Measurements from ENCODE around the gene NKAIN2.
"Not testable (repeated sequence)": the region's sequence is repeated elsewhere in the genome, so short reads cannot be mapped to it uniquely, and the experiment has no call there.

Gene NKAIN2

DNA sequence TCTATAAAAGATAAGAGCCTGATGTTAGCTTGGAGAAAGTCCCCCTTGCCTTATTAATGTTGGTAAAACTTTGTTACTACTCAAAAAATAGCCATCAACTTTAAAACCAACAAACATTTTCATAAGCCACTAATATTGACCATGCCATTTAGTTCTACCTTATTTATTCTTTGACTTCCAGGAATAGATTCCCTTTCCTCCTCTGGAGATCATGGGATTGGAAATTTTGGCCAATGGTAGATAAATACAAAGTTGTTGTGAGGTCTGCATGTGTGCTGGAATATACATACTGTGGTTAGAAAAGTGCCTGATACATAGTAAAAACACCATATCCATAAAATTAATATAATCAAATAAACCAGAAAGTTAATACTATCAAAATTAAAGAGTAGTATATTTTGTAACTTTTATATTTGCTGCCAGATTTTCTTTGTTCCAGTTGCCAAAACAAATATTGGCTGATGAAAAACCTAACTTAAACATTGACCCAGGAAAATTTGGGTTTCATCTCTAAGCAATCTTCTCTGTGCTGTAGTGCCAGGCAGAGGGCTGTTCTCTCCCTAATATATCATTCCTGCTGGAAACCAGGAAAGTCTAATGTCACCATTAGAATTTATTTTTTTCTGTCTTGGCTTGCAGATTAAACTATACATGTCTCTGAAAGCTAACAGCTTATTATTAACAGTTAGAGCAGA is 169.1 kb downstream of the NKAIN2 start:
- no peak for DNase-seq

DNA sequence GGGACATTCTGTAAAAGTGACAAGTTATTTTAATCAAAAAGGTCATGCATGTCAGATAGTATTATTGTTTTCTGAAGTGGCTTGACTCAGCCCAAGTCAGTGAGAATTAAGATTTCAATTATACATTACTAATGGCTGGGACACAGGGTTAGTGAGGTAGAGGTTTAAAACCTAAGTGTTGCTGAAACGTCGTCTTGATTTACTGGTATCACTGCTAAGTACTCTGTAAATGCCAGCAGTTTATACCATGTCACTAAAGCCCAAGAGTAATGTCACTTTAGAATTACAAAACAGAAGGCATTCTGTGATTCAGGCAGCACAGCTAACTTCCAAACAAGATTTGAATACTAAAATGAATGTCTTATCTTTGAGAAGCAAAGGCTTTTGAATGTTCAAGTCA is 176.6 kb downstream of the NKAIN2 start:
- no peak for DNase-seq

DNA sequence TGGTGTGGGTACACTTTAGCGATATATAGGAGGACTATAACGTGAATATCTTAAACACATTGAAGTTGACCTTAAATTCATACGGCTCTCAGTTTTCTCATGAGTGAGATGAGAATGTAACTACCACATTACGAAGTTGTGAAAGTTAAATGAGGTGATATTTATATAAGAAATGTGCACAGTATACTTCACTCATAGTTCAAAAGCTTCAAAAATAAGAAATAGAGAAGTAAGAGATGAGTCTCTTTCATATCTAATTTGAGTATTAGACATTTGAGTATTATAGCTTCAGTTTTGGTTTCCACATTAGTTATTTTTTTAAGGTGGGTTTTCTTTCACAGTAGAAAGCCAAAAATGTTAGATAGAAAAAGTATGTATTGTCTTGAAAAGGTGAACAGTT is 183.3 kb downstream of the NKAIN2 start:
- no peak for DNase-seq

- not testable (repeated sequence) for DNase-seq
Observed at GRCh38 chr6:123989918-123990317, 186.3 kb downstream of the NKAIN2 start.

GRCh38 chr6:123990376-123990775 is 186.7 kb downstream of the NKAIN2 start:
- DNase-seq = no peak

GRCh38 chr6:123994168-123994567 is 190.5 kb downstream of the NKAIN2 start:
- DNase-seq = no peak

- no peak for DNase-seq
Observed at GRCh38 chr6:123994891-123995635, 191.4 kb downstream of the NKAIN2 start.

GRCh38 chr6:123997223-123997622 is 193.6 kb downstream of the NKAIN2 start:
- DNase-seq = no peak

GRCh38 chr6:124002377-124003081 is 198.9 kb downstream of the NKAIN2 start:
- DNase-seq = no peak

DNA sequence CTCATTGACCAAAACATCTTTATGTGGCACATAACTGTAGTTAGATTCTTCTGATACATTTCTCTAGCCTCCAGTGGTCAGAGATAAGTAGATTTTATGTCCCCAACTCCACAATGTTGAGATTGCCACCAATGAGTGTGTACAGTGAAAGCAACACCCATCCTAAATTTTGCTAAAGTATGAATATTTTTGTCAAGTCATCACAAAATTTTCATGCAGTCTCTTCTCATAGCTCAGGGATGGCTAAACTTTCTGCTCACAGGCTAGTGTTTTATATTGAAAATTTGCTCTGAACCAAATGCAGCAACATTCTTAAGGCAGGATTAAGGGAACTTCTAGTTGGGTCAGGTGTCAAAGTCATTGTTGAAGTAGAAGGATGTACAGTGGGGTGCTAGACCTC is 203.6 kb downstream of the NKAIN2 start:
- no peak for DNase-seq

- no peak for DNase-seq
Observed at GRCh38 chr6:124008000-124008987, 204.6 kb downstream of the NKAIN2 start.

- no peak for DNase-seq
Observed at GRCh38 chr6:124008988-124009765, 205.5 kb downstream of the NKAIN2 start.

GRCh38 chr6:124010574-124010973 is 206.9 kb downstream of the NKAIN2 start:
- no peak for DNase-seq

- DNase-seq = no peak
Observed at GRCh38 chr6:124011180-124011579, 207.5 kb downstream of the NKAIN2 start.

DNA sequence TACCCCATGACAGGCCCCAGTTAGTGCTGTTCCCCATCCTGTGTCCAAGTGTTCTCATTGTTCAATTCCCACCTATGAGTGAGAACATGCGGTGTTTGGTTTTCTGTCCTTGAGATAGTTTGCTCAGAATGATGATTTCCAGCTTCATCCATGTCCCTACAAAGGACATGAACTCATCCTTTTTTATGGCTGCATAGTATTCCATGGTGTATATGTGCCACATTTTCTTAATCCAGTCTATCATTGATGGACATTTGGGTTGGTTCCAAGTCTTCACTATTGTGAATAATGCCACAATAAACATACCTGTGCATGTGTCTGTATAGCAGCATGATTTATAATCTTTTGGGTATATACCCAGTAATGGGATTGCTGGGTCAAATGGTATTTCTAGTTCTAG is 218.4 kb downstream of the NKAIN2 start:
- DNase-seq = not testable (repeated sequence)

DNA sequence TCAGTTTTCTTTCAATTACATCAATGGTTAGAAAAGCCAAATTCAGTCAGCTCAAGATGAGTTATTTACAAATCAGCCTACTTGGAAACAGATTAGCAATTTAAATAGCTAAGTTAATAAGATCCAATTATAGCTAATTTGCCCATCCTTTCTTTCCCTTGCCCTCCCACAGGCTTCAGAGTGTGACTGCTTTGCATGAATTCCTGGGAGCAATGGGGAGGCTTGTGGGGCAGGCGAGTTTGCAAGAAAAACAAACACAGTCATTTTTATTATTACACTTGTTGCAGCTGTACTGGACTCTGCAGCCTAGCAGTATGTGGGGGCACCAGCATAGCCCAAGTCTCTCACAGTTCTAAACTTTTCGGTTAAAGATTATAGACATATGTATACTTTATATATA is 219.0 kb downstream of the NKAIN2 start:
- no peak for DNase-seq

DNA sequence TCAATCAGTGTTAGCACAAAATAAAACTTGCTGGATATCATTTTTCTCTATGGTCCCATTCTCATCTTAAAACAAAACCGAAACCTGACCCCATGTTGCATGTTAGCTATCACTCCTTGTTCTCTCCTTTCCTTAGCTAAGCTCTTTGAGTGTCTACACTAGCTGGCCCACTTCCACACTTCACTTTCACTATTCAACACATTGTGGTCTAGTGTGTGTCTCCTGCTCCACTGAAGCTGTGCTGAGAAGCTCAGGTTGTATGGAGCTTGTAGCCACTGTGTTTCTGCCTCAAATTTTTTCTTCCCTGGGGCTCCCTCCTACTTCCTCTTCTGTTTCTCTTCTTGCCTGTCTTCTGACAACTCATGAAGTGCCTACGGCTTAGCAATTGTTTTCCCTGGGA is 223.0 kb downstream of the NKAIN2 start:
- no peak for DNase-seq

DNA sequence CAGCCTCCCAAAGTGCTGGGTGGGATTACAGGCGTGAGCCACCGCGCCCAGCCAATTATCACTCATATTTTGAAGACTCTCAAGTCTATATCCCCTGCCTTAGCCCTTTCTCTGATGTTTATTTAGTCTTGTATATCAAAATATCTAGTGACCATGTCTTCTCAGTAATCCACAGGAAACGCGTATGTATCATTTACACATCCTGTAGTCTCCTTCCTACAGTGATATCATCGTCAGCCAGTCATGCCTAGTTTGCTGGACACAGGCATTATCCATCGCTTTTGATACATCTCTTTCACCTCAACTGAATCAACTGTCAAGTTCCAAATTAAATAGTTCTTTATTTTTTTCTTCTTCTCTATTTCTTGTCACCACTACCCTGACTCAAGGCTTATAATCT is 223.7 kb downstream of the NKAIN2 start:
- DNase-seq = no peak

GRCh38 chr6:124028117-124028516 is 224.5 kb downstream of the NKAIN2 start:
- DNase-seq = no peak

DNA sequence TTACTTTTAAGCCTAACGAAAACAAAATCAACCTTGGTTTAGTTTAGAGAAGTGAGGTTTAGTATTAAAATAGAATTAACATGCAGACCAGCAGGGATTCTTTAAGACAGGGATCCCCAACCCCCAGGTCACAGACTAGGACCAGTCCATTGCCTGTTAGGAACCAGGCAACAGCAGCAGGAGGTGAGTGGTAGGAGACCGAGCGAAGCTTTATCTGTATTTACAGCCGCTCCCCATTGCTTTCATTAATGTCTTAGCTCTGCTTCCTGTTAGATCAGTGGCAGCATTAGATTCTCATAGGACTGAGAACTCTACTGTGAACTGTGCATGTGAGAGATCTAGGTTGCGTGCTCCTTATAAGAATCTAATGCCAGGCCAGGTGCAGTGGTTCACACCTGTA is 225.9 kb downstream of the NKAIN2 start:
- no peak for DNase-seq

GRCh38 chr6:124033501-124033900 is 229.8 kb downstream of the NKAIN2 start:
- no peak for DNase-seq

DNA sequence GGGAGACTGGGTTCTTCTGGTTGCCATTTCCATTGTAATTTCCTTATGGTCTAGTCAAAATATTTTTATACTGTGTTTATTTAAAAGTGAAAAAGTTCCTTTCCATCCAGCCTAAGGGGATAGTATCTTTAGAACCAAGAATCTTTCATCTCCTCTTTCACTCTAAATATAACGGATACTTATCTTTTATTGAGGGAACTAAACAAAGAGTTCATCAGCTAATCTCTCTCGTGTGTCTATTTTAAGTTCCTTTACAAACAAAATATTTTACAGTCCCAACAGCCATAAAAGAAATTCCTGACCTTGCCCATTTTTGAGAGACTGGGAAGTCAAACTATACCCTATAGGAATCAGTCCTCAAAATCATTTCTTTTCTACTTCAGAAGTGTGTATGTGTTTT is 232.7 kb downstream of the NKAIN2 start:
- no peak for DNase-seq
